Gastroesophageal sphincter (tissue), 4 donors: ENCODE measurements around the gene ATP10D. TPM values are rescaled to one million over a fixed set of nuclear protein-coding genes. Genes with fewer than 3 reads are reported as not detected.

Experiments used
- ATAC-seq: fragments of 150-250 bp; one replicate; pipeline ENCODE4 v1.9.1; 2016; ENCODE audit warnings: mild to moderate bottlenecking, moderate library complexity
- H3K27ac ChIP-seq, 4 donors: fragments of 200-600 bp; sonication (generic) in 3 of 4; 1 replicate in 3 of 4; 2 replicates in 1 of 4; pipeline ENCODE4 v1.5.1; 2016 to 2019
- H3K27me3 ChIP-seq: fragments of 200-600 bp; sonication (generic); one replicate; pipeline ENCODE4 v1.5.1; 2019
- H3K36me3 ChIP-seq, 2 donors: fragments of 200-600 bp; sonication (generic); one replicate each; pipeline ENCODE4 v1.5.1; 2019; ENCODE audit warnings: control low read depth in 1 of 2
- H3K4me1 ChIP-seq, 3 donors: fragments of 200-600 bp; sonication (generic); 1 replicate in 2 of 3; 2 replicates in 1 of 3; pipeline ENCODE4 v1.5.1; 2016 to 2019; ENCODE audit warnings: control low read depth in 2 of 3
- H3K4me3 ChIP-seq, 2 donors: fragments of 200-600 bp; sonication (generic); one replicate each; pipeline ENCODE4 v1.5.1; 2019; ENCODE audit warnings: mild to moderate bottlenecking in 1 of 2, moderate library complexity in 1 of 2
- H3K9me3 ChIP-seq, 3 donors: fragments of 200-600 bp; sonication (generic); one replicate each; pipeline ENCODE4 v1.5.1; 2017 to 2019; ENCODE audit warnings: control low read depth in 2 of 3
- CTCF ChIP-seq, 4 experiments: fragments of 200-600 bp in 2 of 4; fragments of 450-650 bp in 2 of 4; sonication (generic) in 1 of 4; IDR thresholded peaks; one replicate each; pipeline ENCODE4 v1.5.1; 2017 to 2019; ENCODE audit warnings: antibody characterized with exemption in 4 of 4, mild to moderate bottlenecking in 2 of 4, moderate library complexity in 2 of 4
- EP300 ChIP-seq: sonication (generic); formaldehyde crosslinking; IDR thresholded peaks from one replicate; pipeline ENCODE4 v1.6.1; 2017; ENCODE audit warnings: antibody characterized with exemption, mild to moderate bottlenecking
- POLR2A ChIP-seq, 2 donors: fragments of 450-650 bp; IDR thresholded peaks; one replicate each; pipeline ENCODE4 v1.6.1; 2017; ENCODE audit warnings: antibody characterized with exemption in 2 of 2, mild to moderate bottlenecking in 2 of 2, moderate library complexity in 1 of 2
- POLR2AphosphoS5 ChIP-seq: sonication (generic); formaldehyde crosslinking; IDR thresholded peaks from one replicate; pipeline ENCODE4 v1.6.1; 2017; ENCODE audit warnings: antibody characterized with exemption
- WGBS, 2 donors: methylation state at CpG; one replicate each; pipeline ENCODE4 v1.1.5; 2018; ENCODE audit warnings: low coverage in 1 of 2; 5-methylcytosine and 5-hydroxymethylcytosine counted together
- total RNA-seq, 4 donors: library from RNA; depleted of rRNA; stranded (reverse); fragments of >200 nt; gene quantifications; one replicate each; pipeline ENCODE4 v1.1.0, GENCODE V29; 2016

The ATP10D gene
- total RNA-seq, 4 donors from 2014 or later = 18.2 to 30.2 (median 21.4) TPM

DNA sequence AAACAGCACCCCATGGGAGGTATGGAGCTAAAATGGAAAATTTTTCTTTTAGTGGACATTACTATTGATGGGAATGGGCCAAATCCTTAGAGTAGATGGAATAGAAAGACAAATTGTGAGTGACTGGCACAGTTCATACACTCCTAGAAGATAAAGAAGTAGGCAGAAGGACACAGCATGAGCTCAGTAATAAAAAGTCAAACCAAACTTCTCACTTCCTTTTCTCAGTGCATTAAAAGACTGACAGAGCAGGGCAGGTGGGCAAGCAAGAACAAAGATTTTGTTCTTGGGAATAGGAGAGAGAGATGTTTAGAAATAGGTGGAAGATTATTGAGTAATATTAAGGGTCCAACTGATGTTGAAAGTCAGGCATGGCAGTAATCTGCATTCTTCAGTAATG lies 132.5 kb downstream of the ATP10D start:
- Histone ChIP-seq H3K9me3 (no peaks in the 10 kb centered on the region), H3K27ac (no peak overlapping the region), H3K4me3 (no peak overlapping the region), H3K27me3 (no peaks in the 10 kb centered on the region), H3K36me3 (no peaks in the 10 kb centered on the region), H3K4me1 (no peaks in the 10 kb centered on the region)
- TF ChIP-seq POLR2AphosphoS5 (no peak), POLR2A (IDR thresholded peaks at IDR 0.05) (no peak), EP300 (no peak), CTCF (IDR thresholded peaks at IDR 0.05) (no peak)
- no peak for ATAC-seq

GRCh38 chr4:47619691-47620090 lies 134.6 kb downstream of the ATP10D start:
- peak; percentile 46 for ATAC-seq
- H3K27me3 ChIP-seq = no peaks in the 10 kb centered on the region
- 58 to 86% methylated on average over 1 to 2 of the region's 2 CpGs for WGBS, 2 donors
- no peaks in the 10 kb centered on the region for H3K36me3 ChIP-seq
- no peaks in the 10 kb centered on the region for H3K9me3 ChIP-seq
- no peak overlapping the region for H3K4me3 ChIP-seq
- TF ChIP-seq CTCF (IDR thresholded peaks at IDR 0.05) (no peak), POLR2AphosphoS5 (peak; percentile 13)
- H3K27ac ChIP-seq = no peak overlapping the region
- no peaks in the 10 kb centered on the region for H3K4me1 ChIP-seq

- H3K4me1 ChIP-seq = no peaks in the 10 kb centered on the region
- H3K27me3 ChIP-seq = no peaks in the 10 kb centered on the region
- TF ChIP-seq EP300 = no peak
- TF ChIP-seq POLR2AphosphoS5 = no peak
- TF ChIP-seq CTCF (IDR thresholded peaks at IDR 0.05) = no peak
- no peak for TF ChIP-seq POLR2A (IDR thresholded peaks at IDR 0.05)
- no peak overlapping the region for H3K4me3 ChIP-seq
- H3K9me3 ChIP-seq = no peaks in the 10 kb centered on the region
- H3K36me3 ChIP-seq = no peaks in the 10 kb centered on the region
- WGBS, 2 donors = 100% methylated on average over 1 of the region's 1 CpG
- no peak overlapping the region for H3K27ac ChIP-seq
- no peak for ATAC-seq
Observed at GRCh38 chr4:47621181-47621580, 136.1 kb downstream of the ATP10D start.

DNA sequence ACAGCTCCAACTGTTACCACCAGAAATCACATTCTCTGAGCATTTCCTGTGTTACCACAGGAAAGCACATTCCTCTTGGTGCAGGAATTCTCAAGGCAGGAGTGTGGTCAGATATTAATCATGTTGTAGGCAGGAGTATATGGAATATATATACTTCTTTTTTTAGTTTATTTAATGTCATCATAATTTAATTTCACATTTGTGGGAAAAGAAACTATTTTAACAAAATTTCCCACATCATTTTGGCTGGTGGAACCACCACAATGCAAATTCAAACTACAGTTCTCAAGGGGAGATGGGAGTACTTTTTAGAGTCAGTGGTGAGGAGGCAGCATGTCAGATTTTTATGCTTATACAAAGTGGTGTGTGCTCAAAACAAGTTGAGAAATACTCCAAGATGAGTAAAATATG lies 139.0 kb downstream of the ATP10D start:
- Histone ChIP-seq H3K9me3 (no peaks in the 10 kb centered on the region), H3K4me3 (no peak overlapping the region), H3K36me3 (no peaks in the 10 kb centered on the region), H3K27ac (no peak overlapping the region), H3K4me1 (no peaks in the 10 kb centered on the region), H3K27me3 (no peaks in the 10 kb centered on the region)
- no peak for TF ChIP-seq EP300
- no peak for TF ChIP-seq POLR2AphosphoS5
- no peak for TF ChIP-seq POLR2A (IDR thresholded peaks at IDR 0.05)
- TF ChIP-seq CTCF (IDR thresholded peaks at IDR 0.05) = no peak
- ATAC-seq = no peak

GRCh38 chr4:47631161-47631560 lies 146.1 kb downstream of the ATP10D start:
- ATAC-seq = no peak
- H3K27me3 ChIP-seq = no peaks in the 10 kb centered on the region
- no peaks in the 10 kb centered on the region for H3K36me3 ChIP-seq
- H3K27ac ChIP-seq = peak overlapping the region in 1 of 4 donors; percentile 41
- H3K4me3 ChIP-seq = no peak overlapping the region
- H3K9me3 ChIP-seq = no peaks in the 10 kb centered on the region
- no peak for TF ChIP-seq CTCF (IDR thresholded peaks at IDR 0.05)
- TF ChIP-seq POLR2AphosphoS5 = no peak
- no peak for TF ChIP-seq POLR2A (IDR thresholded peaks at IDR 0.05)
- TF ChIP-seq EP300 = no peak
- no peaks in the 10 kb centered on the region for H3K4me1 ChIP-seq
- 80% methylated on average over 1 of the region's 4 CpGs; no CpG with 5 or more reads in 1 of the 2 donors for WGBS, 2 donors
